Measurements from ENCODE around the gene LGI1. TPM values are rescaled to one million over a fixed set of nuclear protein-coding genes. Genes with fewer than 3 reads are reported as not detected.

Gene LGI1
- total and polyA plus RNA-seq, 12 donors: 0.03 to 0.68 (median 0.42) TPM; not detected in 6

DNA sequence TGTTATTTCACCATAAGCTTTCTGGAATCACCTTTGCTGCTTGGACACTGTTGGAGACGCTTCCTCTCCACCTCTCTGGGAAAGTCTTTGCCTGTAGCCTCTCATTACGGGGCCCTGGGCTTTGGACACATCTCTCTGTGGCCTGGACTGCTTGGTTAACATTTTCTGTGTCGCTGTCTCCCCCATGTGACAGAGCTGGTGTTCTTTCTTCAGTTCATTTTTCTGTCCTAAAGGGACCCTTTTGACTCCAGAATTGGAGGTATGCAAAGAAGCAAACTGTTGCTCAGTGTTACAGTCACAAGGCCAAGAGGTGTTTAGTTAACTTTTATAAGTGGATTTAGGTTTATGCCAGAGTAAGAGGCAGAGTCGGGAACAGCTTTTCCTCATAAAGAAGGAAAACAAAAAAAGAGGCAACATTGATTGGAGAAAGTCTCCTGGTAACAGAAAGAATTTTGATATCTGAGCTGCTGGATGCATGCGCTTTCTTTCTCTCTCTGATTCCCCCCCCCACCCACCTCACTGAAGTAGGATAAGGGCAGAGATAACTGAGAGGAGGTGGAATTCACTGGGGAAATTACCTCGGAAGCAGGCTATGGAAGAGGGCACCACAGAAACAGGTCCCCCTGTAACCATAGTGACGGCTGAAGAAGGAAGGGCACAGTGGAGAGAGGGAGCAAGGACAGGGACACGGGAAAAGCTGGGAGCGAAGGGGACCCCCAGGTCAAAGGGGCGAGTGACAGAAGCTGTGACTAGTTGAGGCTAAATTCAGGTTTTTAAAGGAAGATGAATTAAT, 57.8 kb downstream of the LGI1 start:
- H3K9me3 ChIP-seq: peaks cover 0 to 5% (median 0%) of the 10 kb centered on the region in 11 donors
- no peak for TF ChIP-seq CTCF (IDR thresholded peaks at IDR 0.05)
- no peaks in the 10 kb centered on the region for H3K36me3 ChIP-seq
- no peak overlapping the region for H3K27ac ChIP-seq
- peaks cover 0 to 10% (median 4%) of the 10 kb centered on the region in 9 donors for H3K4me1 ChIP-seq
- peaks cover 0 to 47% (median 13%) of the 10 kb centered on the region in 7 donors for H3K27me3 ChIP-seq
- no peak for DNase-seq
- intact Hi-C loops (cut with DNase I): loop anchor here in 6 of 10 donors (2.0 to 10.0 kb wide), 7 partner anchors 67 to 629 kb away; partner anchors contain the start of gene FRA10AC1 (in 5 of the 6)
- H3K4me3 ChIP-seq: no peak overlapping the region
- WGBS, 2 donors: 27 to 31% methylated on average over 10 of the region's 10 CpGs
- ATAC-seq: peak in 3 of 8 donors; percentile 28 to 49 (median 41)

GRCh38 chr10:93816123-93816747, 58.5 kb downstream of the LGI1 start:
- H3K36me3 ChIP-seq: no peaks in the 10 kb centered on the region
- H3K9me3 ChIP-seq: peaks cover 0 to 7% (median 0%) of the 10 kb centered on the region in 11 donors
- ATAC-seq: peak in 7 of 8 donors; percentile 77 to 90 (median 81)
- 14% methylated on average over 8 of the region's 8 CpGs for WGBS, 2 donors
- H3K4me3 ChIP-seq: peak overlapping the region in 1 of 10 donors; percentile 8
- H3K27me3 ChIP-seq: peaks cover 0 to 47% (median 13%) of the 10 kb centered on the region in 7 donors
- peak; percentile 39 to 56 for DNase-seq
- intact Hi-C loops (cut with DNase I): loop anchor here in 6 of 10 donors (2.0 to 10.0 kb wide), 7 partner anchors 67 to 629 kb away; partner anchors contain the start of gene FRA10AC1 (in 5 of the 6)
- H3K4me1 ChIP-seq: peaks cover 0 to 10% (median 4%) of the 10 kb centered on the region in 9 donors
- H3K27ac ChIP-seq: no peak overlapping the region
- peak; percentile 27 to 76 (median 65) for TF ChIP-seq CTCF (IDR thresholded peaks at IDR 0.05)

DNA sequence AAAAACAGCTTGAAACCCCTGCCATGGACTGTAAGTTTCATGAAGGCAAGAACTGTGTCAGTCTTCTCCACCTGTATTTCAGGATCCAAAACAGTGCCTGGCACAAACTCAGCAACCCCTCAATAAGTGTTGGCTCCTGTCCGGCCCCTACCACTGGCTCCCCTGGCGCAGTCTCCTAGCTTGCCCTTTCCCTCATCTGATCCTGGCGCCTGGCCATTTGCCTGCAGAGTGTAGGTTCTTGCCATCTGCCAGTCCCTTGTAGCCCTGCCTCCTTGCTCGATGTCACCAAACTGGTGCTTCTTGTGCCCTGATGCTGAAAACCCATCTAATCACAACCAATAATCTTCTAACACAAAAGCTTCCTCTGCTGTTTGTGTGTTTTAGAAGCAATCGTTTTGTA, 60.4 kb downstream of the LGI1 start:
- TF ChIP-seq CTCF (IDR thresholded peaks at IDR 0.05): no peak
- Histone ChIP-seq H3K4me3 (no peak overlapping the region), H3K27me3 (peaks cover 0 to 47% (median 13%) of the 10 kb centered on the region in 7 donors), H3K36me3 (no peaks in the 10 kb centered on the region), H3K4me1 (peaks cover 0 to 10% (median 4%) of the 10 kb centered on the region in 9 donors), H3K27ac (no peak overlapping the region), H3K9me3 (peaks cover 0 to 7% (median 0%) of the 10 kb centered on the region in 11 donors)
- ATAC-seq: no peak
- DNase-seq: peak in 1 of 2 donors; percentile 12
- 80 to 83% methylated on average over 5 of the region's 5 CpGs for WGBS, 2 donors
- intact Hi-C loops (cut with DNase I): loop anchor here in 6 of 10 donors (5.0 to 10.0 kb wide), 6 partner anchors 76 to 627 kb away; partner anchors contain the start of gene FRA10AC1 (in 5 of the 6)

DNA sequence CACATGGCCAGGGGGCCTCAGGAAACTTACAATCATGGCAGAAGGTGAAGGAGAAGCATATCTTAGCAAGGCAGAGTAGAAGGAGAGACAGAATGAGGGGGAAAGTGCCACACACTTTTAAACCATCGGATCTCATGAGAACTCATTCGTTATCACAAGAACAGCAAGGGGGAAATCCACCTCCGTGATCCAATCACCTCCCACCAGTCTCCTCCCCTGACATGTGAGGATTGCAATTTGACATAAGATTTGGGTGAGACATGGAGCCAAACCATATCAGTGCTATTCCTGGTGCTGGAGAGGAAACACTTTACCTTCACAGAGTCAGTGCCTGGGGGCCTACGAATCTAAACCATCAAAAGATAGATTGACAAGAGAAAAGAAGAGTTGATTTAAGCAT, 61.8 kb downstream of the LGI1 start:
- TF ChIP-seq CTCF (IDR thresholded peaks at IDR 0.05): no peak
- WGBS, 2 donors: 48 to 59% methylated on average over 4 of the region's 4 CpGs
- H3K27me3 ChIP-seq: peaks cover 0 to 47% (median 13%) of the 10 kb centered on the region in 7 donors
- peaks cover 0 to 10% (median 4%) of the 10 kb centered on the region in 9 donors for H3K4me1 ChIP-seq
- H3K4me3 ChIP-seq: no peak overlapping the region
- no peak for DNase-seq
- ATAC-seq: no peak
- H3K9me3 ChIP-seq: peaks cover 0 to 7% (median 0%) of the 10 kb centered on the region in 11 donors
- H3K27ac ChIP-seq: no peak overlapping the region
- no peaks in the 10 kb centered on the region for H3K36me3 ChIP-seq
- intact Hi-C loops (cut with DNase I): loop anchor here in 6 of 10 donors (5.0 to 10.0 kb wide), 6 partner anchors 77 to 625 kb away; partner anchors contain the start of gene FRA10AC1 (in 5 of the 6)
